ENCODE measurements around the gene AREL1.
A peak's percentile ranks its signal among the peaks of the same experiment; 100 is the strongest.

The AREL1 gene

DNA sequence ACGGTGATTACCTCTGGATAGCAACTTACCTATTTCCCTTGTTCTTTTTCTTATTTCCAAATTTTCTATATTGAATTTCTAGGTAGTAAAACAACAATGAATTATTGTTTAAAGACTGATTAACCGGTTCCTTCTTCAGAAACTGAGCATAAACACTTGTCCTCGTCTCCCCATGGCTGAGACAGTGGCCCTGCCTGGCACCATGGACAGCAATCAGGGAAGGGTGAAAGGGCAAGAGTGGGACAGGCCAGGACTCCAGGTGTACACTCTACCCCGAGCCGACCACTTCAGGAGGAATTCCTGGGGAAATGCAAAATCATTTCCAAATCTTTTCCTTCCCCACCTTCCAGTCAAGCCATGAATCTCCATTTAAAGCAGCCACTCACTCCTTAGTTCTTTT is 52.0 kb downstream of the AREL1 start:
- ChIA-PET CTCF (interaction anchor here (1.0 to 3.9 kb wide), 3 partner anchors 10 to 48 kb away, joined by 3 to 20 read pairs (median 6); partner anchors contain the start of gene LTBP2), POLR2A (no interaction called here)
- H3K4me3 ChIP-seq (ENCODE audit: low read depth, low read length) = no peak overlapping the region
- no peak for DNase-seq (ENCODE audit: low read depth, low spot score)
- TF ChIP-seq, protein P1, sequence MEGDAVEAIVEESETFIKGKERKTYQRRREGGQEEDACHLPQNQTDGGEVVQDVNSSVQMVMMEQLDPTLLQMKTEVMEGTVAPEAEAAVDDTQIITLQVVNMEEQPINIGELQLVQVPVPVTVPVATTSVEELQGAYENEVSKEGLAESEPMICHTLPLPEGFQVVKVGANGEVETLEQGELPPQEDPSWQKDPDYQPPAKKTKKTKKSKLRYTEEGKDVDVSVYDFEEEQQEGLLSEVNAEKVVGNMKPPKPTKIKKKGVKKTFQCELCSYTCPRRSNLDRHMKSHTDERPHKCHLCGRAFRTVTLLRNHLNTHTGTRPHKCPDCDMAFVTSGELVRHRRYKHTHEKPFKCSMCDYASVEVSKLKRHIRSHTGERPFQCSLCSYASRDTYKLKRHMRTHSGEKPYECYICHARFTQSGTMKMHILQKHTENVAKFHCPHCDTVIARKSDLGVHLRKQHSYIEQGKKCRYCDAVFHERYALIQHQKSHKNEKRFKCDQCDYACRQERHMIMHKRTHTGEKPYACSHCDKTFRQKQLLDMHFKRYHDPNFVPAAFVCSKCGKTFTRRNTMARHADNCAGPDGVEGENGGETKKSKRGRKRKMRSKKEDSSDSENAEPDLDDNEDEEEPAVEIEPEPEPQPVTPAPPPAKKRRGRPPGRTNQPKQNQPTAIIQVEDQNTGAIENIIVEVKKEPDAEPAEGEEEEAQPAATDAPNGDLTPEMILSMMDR (IDR thresholded peaks at IDR 0.05; ENCODE audit: insufficient read depth, low read length, missing control alignments) = no peak

DNA sequence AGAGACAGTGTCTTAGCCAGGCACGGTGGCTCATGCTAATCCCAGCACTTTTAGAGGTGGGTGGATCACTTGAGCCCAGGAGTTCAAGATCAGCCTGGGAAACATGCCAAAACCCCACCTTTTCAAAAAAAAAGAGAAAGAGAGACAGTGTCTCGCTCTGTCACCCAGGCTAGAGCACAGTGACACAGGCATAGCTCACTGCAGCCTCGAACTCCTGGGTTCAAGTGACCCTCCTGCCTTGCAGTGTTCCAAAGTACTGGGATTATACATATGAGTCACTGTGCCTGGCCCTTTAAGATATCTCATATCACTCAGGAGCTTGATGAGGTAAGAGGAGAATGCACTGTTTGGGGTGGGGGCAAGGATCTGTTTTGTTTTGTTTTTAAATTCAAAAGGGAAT is 52.7 kb downstream of the AREL1 start:
- POLR2A ChIA-PET = no interaction called here
- CTCF ChIA-PET = interaction anchor here (1.0 to 2.6 kb wide), 2 partner anchors 11 to 41 kb away, joined by 3 to 6 read pairs; no protein-coding TSS in a partner anchor
- no peak for DNase-seq (ENCODE audit: low read depth, low spot score)
- TF ChIP-seq, protein P1 (IDR thresholded peaks at IDR 0.05; ENCODE audit: insufficient read depth, low read length, missing control alignments) = no peak
- H3K4me3 ChIP-seq (ENCODE audit: low read depth, low read length) = no peak overlapping the region

DNA sequence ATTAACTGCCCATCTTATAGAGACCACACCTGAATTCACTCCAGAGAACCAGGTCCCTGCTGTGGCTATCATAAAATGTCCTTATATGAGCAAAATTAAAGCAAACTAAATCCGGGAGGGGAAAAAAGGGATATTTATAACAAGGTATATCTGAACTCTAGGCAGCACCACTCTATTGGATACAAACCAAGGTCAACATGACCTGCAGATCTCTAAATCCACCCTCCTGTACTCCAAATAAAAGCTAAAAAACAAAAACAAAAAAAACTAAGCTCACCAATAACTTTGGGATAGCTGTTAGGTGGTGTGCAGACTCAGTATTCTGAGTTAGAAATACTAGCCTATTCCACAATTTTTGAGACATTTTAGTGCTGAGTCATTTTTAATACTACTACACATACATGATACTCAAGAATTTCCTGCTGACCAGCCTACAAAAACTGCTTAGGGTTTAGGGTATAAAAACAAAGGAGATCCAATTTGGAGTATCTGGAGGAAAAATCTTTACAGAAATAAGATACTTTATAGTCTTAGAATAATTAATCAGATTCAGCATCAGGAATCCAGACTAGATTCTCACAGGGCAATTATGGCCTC is 54.2 kb downstream of the AREL1 start:
- POLR2A ChIA-PET = interaction anchor here (0.6 to 1.0 kb wide), 5 partner anchors 9 to 87 kb away, joined by 3 to 4 read pairs (median 3); no protein-coding TSS in a partner anchor
- DNase-seq (ENCODE audit: low read depth, low spot score) = no peak
- CTCF ChIA-PET = interaction anchor here (0.6 to 8.2 kb wide), 4 partner anchors 13 to 112 kb away, joined by 3 to 66 read pairs (median 4); partner anchors contain the start of gene LTBP2
- no peak overlapping the region for H3K4me3 ChIP-seq (ENCODE audit: low read depth, low read length)
- TF ChIP-seq, protein P1 (IDR thresholded peaks at IDR 0.05; ENCODE audit: insufficient read depth, low read length, missing control alignments) = no peak

DNA sequence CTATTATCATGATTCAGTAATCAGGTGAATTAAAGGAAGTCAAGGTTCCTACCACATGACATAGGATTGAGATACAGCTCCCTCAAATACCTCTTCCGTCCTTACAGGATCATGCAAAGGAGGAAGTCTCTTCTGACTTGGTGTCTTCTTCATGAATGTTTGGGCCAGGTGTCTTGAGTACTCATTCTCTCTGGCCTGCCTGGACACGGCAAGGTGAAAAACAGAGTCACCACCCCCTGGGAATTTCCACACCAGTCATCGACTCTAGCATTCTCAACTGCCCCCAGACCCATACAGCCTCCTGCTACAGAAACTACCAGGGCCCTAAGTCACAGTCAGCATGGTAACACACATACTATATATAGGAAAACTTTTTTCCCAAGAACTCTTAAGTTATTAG is 55.9 kb downstream of the AREL1 start:
- TF ChIP-seq, protein P1 (IDR thresholded peaks at IDR 0.05; ENCODE audit: insufficient read depth, low read length, missing control alignments) = no peak
- H3K4me3 ChIP-seq (ENCODE audit: low read depth, low read length) = no peak overlapping the region
- CTCF ChIA-PET = interaction anchor here (0.6 to 8.2 kb wide), 5 partner anchors 9 to 60 kb away, joined by 3 to 66 read pairs (median 3); partner anchors contain the start of gene LTBP2
- POLR2A ChIA-PET = interaction anchor here (0.9 to 1.6 kb wide), 2 partner anchors 10 to 40 kb away, joined by 3 to 5 read pairs; no protein-coding TSS in a partner anchor
- DNase-seq (ENCODE audit: low read depth, low spot score) = no peak

DNA sequence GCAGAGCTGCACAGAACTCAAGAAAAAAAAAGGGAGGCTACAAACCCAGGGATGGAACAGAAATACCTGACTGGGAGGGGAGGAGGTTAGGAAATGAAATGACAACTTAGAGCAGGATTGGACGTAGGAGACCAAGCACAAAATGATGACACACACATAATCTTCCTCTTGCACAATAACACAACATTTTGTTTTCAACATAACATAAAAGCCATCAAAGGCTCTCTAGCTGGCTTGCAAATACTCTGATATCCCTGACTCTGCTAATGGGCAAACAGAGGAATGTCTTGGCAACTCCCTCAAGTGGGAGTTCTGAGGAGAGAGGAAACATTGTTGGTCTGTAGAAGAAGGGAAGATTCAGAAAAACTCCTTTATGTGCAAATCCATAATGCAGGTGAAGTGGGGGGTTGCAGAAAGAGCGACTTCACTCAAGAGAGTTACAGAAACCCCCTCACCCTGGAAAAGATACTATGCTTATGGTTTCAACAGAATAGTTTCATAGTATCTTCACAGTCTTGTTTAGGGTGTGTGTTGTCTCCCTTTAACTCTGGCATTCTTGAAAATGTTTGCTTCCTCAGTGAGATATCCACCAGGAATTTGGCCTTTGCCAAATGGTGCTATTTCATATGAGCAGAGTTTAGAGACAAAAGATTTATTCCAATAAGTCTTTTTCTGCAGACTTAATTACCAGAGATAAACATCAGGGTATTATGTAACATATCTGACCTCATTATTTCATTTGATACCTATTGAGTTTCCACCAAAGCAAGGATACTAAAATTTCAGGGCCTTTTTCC is 57.1 kb downstream of the AREL1 start:
- CTCF ChIA-PET = interaction anchor here (0.9 to 8.2 kb wide), 8 partner anchors 8 to 149 kb away, joined by 3 to 66 read pairs (median 4); partner anchors contain the start of gene LTBP2
- POLR2A ChIA-PET = interaction anchor here (0.6 to 1.6 kb wide), 3 partner anchors 12 to 39 kb away, joined by 3 to 5 read pairs (median 4); no protein-coding TSS in a partner anchor
- TF ChIP-seq, protein P1 (IDR thresholded peaks at IDR 0.05; ENCODE audit: insufficient read depth, low read length, missing control alignments) = no peak
- DNase-seq (ENCODE audit: low read depth, low spot score) = peak; percentile 59
- no peak overlapping the region for H3K4me3 ChIP-seq (ENCODE audit: low read depth, low read length)

Measured in AG04449 (cell line).